GM23338 (cell line): ENCODE results near the gene LIF. TPM values are rescaled to one million over a fixed set of nuclear protein-coding genes. Genes with fewer than 3 reads are reported as not detected.

Source experiments
- ATAC-seq: fragments of 200-7000 bp; cut with Tn5 transposase; 3 replicates; pipeline ENCODE4 v1.9.1; 2020
- DNase-seq: peaks from one replicate; pipeline ENCODE4 v3.0.0-alpha.2; 2015; ENCODE audit warnings: low spot score
- H2AFZ ChIP-seq: fragments of 200-600 bp; sonication (generic); 2 replicates; pipeline ENCODE4 v1.8.0; 2016; ENCODE audit warnings: antibody characterized with exemption, mild to moderate bottlenecking, moderate library complexity
- H3F3A ChIP-seq: fragments of 200-600 bp; sonication (generic); replicated peaks from 2 replicates; pipeline ENCODE4 v1.8.0; 2017; ENCODE audit warnings: antibody characterized with exemption, mixed run types, low read depth
- H3K27ac ChIP-seq: fragments of 200-600 bp; sonication (generic); 2 replicates; pipeline ENCODE4 v1.6.1; 2016; ENCODE audit warnings: low read depth
- H3K27me3 ChIP-seq: fragments of 200-600 bp; sonication (generic); 2 replicates; pipeline ENCODE4 v1.8.0; 2016; ENCODE audit warnings: mild to moderate bottlenecking, mixed run types, moderate library complexity; ENCODE audit not compliant: insufficient read depth
- H3K36me3 ChIP-seq: fragments of 200-600 bp; sonication (generic); 2 replicates; pipeline ENCODE4 v1.8.0; 2016; ENCODE audit warnings: mild to moderate bottlenecking; ENCODE audit not compliant: insufficient read depth
- H3K4me1 ChIP-seq: fragments of 200-600 bp; sonication (generic); 2 replicates; pipeline ENCODE4 v1.8.0; 2016; ENCODE audit warnings: mild to moderate bottlenecking, moderate library complexity; ENCODE audit not compliant: insufficient read depth
- H3K4me2 ChIP-seq: fragments of 200-600 bp; sonication (generic); 2 replicates; pipeline ENCODE4 v1.7.1; 2017; ENCODE audit warnings: mixed run types
- H3K4me3 ChIP-seq: fragments of 200-600 bp; sonication (generic); 2 replicates; pipeline ENCODE4 v1.6.1; 2016; ENCODE audit warnings: mixed run types
- H3K79me2 ChIP-seq: fragments of 200-600 bp; sonication (generic); replicated peaks from 2 replicates; pipeline ENCODE4 v1.8.0; 2017; ENCODE audit warnings: mild to moderate bottlenecking; ENCODE audit not compliant: insufficient read depth
- H3K9me2 ChIP-seq: fragments of 200-600 bp; sonication (generic); 2 replicates; pipeline ENCODE4 v1.8.0; 2017; ENCODE audit not compliant: insufficient read depth
- H4K20me1 ChIP-seq: fragments of 200-600 bp; sonication (generic); replicated peaks from 2 replicates; pipeline ENCODE4 v1.8.0; 2017; ENCODE audit warnings: mild to moderate bottlenecking; ENCODE audit not compliant: insufficient read depth
- H3K27ac Mint-ChIP-seq: 2 replicates; pipeline ENCODE4 v1.8.0; 2020; ENCODE audit warnings: inconsistent platforms, mild to moderate bottlenecking, moderate library complexity, mixed read lengths
- H3K27me3 Mint-ChIP-seq: 3 replicates; pipeline ENCODE4 v1.8.0; 2022; ENCODE audit warnings: low read depth, mild to moderate bottlenecking, moderate library complexity, mixed read lengths, inconsistent platforms; ENCODE audit not compliant: insufficient read depth, poor library complexity
- H3K36me3 Mint-ChIP-seq: 3 replicates; pipeline ENCODE4 v1.8.0; 2021; ENCODE audit warnings: low read depth, mild to moderate bottlenecking, inconsistent platforms, moderate library complexity, mixed read lengths
- H3K4me1 Mint-ChIP-seq: 3 replicates; pipeline ENCODE4 v1.8.0; 2020; ENCODE audit warnings: mild to moderate bottlenecking, inconsistent platforms, mixed read lengths
- H3K4me3 Mint-ChIP-seq: 3 replicates; pipeline ENCODE4 v1.8.0; 2021; ENCODE audit warnings: moderate library complexity, mild to moderate bottlenecking, inconsistent platforms, mixed read lengths
- H3K9me3 Mint-ChIP-seq: 3 replicates; pipeline ENCODE4 v1.8.0; 2020; ENCODE audit warnings: moderate library complexity, mild to moderate bottlenecking, inconsistent platforms, mixed read lengths
- CREB1 ChIP-seq: fragments of 250-450 bp; sonication (Bioruptor Pico); IDR thresholded peaks from 2 replicates; pipeline ENCODE4 v1.5.0; 2020; ENCODE audit warnings: low read depth, mild to moderate bottlenecking, moderate library complexity
- EZH2phosphoT487 ChIP-seq: fragments of 200-600 bp; sonication (generic); IDR thresholded peaks from one replicate; pipeline ENCODE4 v1.8.1; 2018; ENCODE audit warnings: antibody characterized with exemption; ENCODE audit not compliant: unreplicated experiment
- JUNB ChIP-seq: IDR thresholded peaks from one replicate; pipeline ENCODE4 v1.6.1; 2016; ENCODE audit warnings: antibody characterized with exemption; ENCODE audit not compliant: unreplicated experiment
- POLR2AphosphoS5 ChIP-seq: IDR thresholded peaks from 2 replicates; pipeline ENCODE4 v1.6.1; 2016; ENCODE audit warnings: antibody characterized with exemption, low read depth
- STAT1 ChIP-seq: IDR thresholded peaks from one replicate; pipeline ENCODE4 v1.6.1; 2016; ENCODE audit warnings: antibody characterized with exemption; ENCODE audit not compliant: unreplicated experiment
- ZNF114 ChIP-seq: fragments of 250-450 bp; sonication (Bioruptor Pico); IDR thresholded peaks from 2 replicates; pipeline ENCODE4 v1.5.0; 2020; ENCODE audit warnings: mild to moderate bottlenecking, moderate library complexity
- polyA plus RNA-seq: library from polyadenylated mRNA; unstranded; fragments of >200 nt; fragmentation: Nextera tagmentation; extraction: Ambion mirVana; gene quantifications from 2 replicates; pipeline ENCODE4 v1.2.1, GENCODE V29; 2016
- total RNA-seq: library from RNA; depleted of rRNA; stranded (reverse); fragments of >200 nt; shearing (Covaris generic); gene quantifications from 2 replicates; pipeline ENCODE4 v1.2.3, GENCODE V29; 2014
- TF ChIP-seq, protein P1 (sequence below): fragments of 250-450 bp; sonication (Bioruptor Pico); IDR thresholded peaks from 2 replicates; pipeline ENCODE4 v1.5.0; 2020; ENCODE audit warnings: mild to moderate bottlenecking, moderate library complexity
- TF ChIP-seq, protein P2 (sequence below): IDR thresholded peaks from one replicate; pipeline ENCODE4 v1.6.1; 2018; ENCODE audit warnings: antibody characterized with exemption; ENCODE audit not compliant: unreplicated experiment

The LIF gene
- total and polyA plus RNA-seq, 2 experiments from 2014 or later = 1.8 to 3.6 TPM

DNA sequence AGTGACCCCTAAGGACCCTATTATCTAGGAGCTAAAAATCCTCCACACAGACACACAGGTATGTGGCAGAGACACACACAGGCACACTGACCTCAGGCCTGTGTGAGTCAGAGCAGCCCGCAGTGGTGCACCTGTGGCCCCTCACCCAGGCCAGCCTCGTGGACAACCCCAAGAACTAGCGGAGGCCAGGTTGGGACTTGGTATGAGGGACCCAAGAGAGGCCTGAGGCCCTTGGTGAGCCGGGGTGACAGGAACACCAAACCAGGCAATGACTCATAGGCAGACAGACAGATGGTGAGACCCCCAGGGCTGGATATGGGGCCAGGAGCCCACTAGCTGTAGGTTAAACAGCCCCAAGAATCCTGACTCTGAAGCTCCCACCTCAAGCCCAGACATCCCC is 36.8 kb upstream of the LIF start (continued):
- TF ChIP-seq, protein P1, sequence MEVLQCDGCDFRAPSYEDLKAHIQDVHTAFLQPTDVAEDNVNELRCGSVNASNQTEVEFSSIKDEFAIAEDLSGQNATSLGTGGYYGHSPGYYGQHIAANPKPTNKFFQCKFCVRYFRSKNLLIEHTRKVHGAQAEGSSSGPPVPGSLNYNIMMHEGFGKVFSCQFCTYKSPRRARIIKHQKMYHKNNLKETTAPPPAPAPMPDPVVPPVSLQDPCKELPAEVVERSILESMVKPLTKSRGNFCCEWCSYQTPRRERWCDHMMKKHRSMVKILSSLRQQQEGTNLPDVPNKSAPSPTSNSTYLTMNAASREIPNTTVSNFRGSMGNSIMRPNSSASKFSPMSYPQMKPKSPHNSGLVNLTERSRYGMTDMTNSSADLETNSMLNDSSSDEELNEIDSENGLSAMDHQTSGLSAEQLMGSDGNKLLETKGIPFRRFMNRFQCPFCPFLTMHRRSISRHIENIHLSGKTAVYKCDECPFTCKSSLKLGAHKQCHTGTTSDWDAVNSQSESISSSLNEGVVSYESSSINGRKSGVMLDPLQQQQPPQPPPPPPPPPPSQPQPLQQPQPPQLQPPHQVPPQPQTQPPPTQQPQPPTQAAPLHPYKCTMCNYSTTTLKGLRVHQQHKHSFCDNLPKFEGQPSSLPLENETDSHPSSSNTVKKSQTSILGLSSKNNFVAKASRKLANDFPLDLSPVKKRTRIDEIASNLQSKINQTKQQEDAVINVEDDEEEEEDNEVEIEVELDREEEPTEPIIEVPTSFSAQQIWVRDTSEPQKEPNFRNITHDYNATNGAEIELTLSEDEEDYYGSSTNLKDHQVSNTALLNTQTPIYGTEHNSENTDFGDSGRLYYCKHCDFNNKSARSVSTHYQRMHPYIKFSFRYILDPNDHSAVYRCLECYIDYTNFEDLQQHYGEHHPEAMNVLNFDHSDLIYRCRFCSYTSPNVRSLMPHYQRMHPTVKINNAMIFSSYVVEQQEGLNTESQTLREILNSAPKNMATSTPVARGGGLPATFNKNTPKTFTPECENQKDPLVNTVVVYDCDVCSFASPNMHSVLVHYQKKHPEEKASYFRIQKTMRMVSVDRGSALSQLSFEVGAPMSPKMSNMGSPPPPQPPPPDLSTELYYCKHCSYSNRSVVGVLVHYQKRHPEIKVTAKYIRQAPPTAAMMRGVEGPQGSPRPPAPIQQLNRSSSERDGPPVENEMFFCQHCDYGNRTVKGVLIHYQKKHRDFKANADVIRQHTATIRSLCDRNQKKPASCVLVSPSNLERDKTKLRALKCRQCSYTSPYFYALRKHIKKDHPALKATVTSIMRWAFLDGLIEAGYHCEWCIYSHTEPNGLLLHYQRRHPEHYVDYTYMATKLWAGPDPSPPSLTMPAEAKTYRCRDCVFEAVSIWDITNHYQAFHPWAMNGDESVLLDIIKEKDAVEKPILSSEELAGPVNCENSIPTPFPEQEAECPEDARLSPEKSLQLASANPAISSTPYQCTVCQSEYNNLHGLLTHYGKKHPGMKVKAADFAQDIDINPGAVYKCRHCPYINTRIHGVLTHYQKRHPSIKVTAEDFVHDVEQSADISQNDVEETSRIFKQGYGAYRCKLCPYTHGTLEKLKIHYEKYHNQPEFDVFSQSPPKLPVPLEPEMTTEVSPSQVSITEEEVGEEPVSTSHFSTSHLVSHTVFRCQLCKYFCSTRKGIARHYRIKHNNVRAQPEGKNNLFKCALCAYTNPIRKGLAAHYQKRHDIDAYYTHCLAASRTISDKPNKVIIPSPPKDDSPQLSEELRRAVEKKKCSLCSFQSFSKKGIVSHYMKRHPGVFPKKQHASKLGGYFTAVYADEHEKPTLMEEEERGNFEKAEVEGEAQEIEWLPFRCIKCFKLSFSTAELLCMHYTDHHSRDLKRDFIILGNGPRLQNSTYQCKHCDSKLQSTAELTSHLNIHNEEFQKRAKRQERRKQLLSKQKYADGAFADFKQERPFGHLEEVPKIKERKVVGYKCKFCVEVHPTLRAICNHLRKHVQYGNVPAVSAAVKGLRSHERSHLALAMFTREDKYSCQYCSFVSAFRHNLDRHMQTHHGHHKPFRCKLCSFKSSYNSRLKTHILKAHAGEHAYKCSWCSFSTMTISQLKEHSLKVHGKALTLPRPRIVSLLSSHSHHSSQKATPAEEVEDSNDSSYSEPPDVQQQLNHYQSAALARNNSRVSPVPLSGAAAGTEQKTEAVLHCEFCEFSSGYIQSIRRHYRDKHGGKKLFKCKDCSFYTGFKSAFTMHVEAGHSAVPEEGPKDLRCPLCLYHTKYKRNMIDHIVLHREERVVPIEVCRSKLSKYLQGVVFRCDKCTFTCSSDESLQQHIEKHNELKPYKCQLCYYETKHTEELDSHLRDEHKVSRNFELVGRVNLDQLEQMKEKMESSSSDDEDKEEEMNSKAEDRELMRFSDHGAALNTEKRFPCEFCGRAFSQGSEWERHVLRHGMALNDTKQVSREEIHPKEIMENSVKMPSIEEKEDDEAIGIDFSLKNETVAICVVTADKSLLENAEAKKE (CRISPR knock-in tag) = no peak
- TF ChIP-seq ZNF114 (CRISPR knock-in tag) = no peak
- no peak for TF ChIP-seq CREB1 (CRISPR knock-in tag)
- no peak for TF ChIP-seq JUNB
- TF ChIP-seq EZH2phosphoT487 = no peak

DNA sequence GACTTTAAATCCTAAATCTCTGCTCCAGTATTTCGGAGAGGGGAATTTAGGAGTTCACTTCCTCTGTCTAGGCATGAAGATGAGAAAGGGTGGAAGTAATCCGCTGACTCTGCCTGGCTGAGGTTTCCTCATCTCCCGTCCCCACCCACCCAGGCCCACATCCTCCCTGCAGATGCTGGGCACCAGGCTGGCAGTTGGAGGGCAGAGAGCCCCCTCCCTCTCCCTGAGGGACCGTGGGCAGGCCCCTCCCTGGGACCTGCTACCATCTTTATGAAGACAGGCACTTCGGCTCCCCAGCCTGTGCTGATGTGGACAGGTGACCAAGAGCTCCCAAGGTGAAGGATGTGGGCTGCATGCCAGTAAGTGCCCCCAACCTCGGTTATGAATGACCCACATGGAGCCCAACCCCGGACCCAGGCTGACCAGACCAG is 36.1 kb upstream of the LIF start:
- no peaks in the 10 kb centered on the region for H3K27me3 ChIP-seq
- H3K27ac ChIP-seq = no peak overlapping the region
- 0 out of 2 replicates have a peak, but pooled peaks cover 4% of the 10 kb centered on the region for H3K4me1 ChIP-seq
- no peaks in the 10 kb centered on the region; the same call in 1 of the 2 replicates for H4K20me1 ChIP-seq
- ATAC-seq (no peak), DNase-seq (no peak)
- Mint-ChIP-seq H3K9me3 (no peaks in the 10 kb centered on the region), H3K27me3 (peaks cover 15% of the 10 kb centered on the region), H3K27ac (no peak overlapping the region), H3K4me3 (no peak overlapping the region), H3K4me1 (peaks cover 5% of the 10 kb centered on the region; the same call in 2 of the 3 replicates), H3K36me3 (no peaks in the 10 kb centered on the region)
- H3K4me3 ChIP-seq = no peak overlapping the region
- no peak overlapping the region for H3K4me2 ChIP-seq
- no peaks in the 10 kb centered on the region for H3K79me2 ChIP-seq
- no peak overlapping the region for H2AFZ ChIP-seq
- TF ChIP-seq, protein P2, sequence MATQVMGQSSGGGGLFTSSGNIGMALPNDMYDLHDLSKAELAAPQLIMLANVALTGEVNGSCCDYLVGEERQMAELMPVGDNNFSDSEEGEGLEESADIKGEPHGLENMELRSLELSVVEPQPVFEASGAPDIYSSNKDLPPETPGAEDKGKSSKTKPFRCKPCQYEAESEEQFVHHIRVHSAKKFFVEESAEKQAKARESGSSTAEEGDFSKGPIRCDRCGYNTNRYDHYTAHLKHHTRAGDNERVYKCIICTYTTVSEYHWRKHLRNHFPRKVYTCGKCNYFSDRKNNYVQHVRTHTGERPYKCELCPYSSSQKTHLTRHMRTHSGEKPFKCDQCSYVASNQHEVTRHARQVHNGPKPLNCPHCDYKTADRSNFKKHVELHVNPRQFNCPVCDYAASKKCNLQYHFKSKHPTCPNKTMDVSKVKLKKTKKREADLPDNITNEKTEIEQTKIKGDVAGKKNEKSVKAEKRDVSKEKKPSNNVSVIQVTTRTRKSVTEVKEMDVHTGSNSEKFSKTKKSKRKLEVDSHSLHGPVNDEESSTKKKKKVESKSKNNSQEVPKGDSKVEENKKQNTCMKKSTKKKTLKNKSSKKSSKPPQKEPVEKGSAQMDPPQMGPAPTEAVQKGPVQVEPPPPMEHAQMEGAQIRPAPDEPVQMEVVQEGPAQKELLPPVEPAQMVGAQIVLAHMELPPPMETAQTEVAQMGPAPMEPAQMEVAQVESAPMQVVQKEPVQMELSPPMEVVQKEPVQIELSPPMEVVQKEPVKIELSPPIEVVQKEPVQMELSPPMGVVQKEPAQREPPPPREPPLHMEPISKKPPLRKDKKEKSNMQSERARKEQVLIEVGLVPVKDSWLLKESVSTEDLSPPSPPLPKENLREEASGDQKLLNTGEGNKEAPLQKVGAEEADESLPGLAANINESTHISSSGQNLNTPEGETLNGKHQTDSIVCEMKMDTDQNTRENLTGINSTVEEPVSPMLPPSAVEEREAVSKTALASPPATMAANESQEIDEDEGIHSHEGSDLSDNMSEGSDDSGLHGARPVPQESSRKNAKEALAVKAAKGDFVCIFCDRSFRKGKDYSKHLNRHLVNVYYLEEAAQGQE = no peak
- no peak for TF ChIP-seq STAT1
- no peak for TF ChIP-seq CREB1 (CRISPR knock-in tag)
- no peak for TF ChIP-seq EZH2phosphoT487
- TF ChIP-seq POLR2AphosphoS5 = no peak
- H3K36me3 ChIP-seq = no peaks in the 10 kb centered on the region
- peaks cover 3% of the 10 kb centered on the region; the same call in 1 of the 2 replicates for H3F3A ChIP-seq
- no peaks in the 10 kb centered on the region for H3K9me2 ChIP-seq
